Neuronal stem cell (in vitro differentiated cells): Measurements from ENCODE around the gene TMEM132C.

Experiments used
- DNase-seq: peaks from one replicate; pipeline ENCODE4 v3.0.0-alpha.2; 2013; ENCODE audit warnings: low spot score
- H2AFZ ChIP-seq: one replicate; pipeline ENCODE4 v1.6.1; 2013; ENCODE audit warnings: mild to moderate bottlenecking, low read length, inconsistent platforms
- H2AK5ac ChIP-seq: 2 replicates; pipeline ENCODE4 v1.6.1; 2013; ENCODE audit warnings: low read depth, mild to moderate bottlenecking, inconsistent platforms, low read length, moderate library complexity, mixed read lengths
- H2BK120ac ChIP-seq: 2 replicates; pipeline ENCODE4 v1.6.1; 2013; ENCODE audit warnings: low read depth, mild to moderate bottlenecking, inconsistent platforms, low read length, moderate library complexity, mixed read lengths
- H2BK12ac ChIP-seq: one replicate; pipeline ENCODE4 v1.6.1; 2013; ENCODE audit warnings: low read length, inconsistent platforms
- H2BK15ac ChIP-seq: 2 replicates; pipeline ENCODE4 v1.6.1; 2013; ENCODE audit warnings: mild to moderate bottlenecking, low read length, inconsistent platforms, mixed read lengths
- H2BK5ac ChIP-seq: one replicate; pipeline ENCODE4 v1.6.1; 2013; ENCODE audit warnings: inconsistent platforms, mild to moderate bottlenecking, low read length, moderate library complexity
- H3K14ac ChIP-seq: one replicate; pipeline ENCODE4 v1.6.1; 2013; ENCODE audit warnings: low read length, inconsistent platforms
- H3K18ac ChIP-seq: 2 replicates; pipeline ENCODE4 v1.6.1; 2013; ENCODE audit warnings: low read length, inconsistent platforms
- H3K23ac ChIP-seq: 2 replicates; pipeline ENCODE4 v1.6.1; 2013; ENCODE audit warnings: low read depth, mild to moderate bottlenecking, mixed read lengths, low read length, inconsistent platforms; ENCODE audit not compliant: poor library complexity
- H3K27ac ChIP-seq: replicated peaks from 3 replicates; pipeline ENCODE4 v1.5.1; 2013; ENCODE audit warnings: low read length, inconsistent platforms
- H3K27me3 ChIP-seq, 3 experiments: 2 replicates each; pipeline ENCODE4 v1.6.1; 2013; ENCODE audit warnings: low read length in 3 of 3, mild to moderate bottlenecking in 2 of 3, inconsistent platforms in 1 of 3, low read depth in 1 of 3, mixed read lengths in 1 of 3, moderate library complexity in 1 of 3; ENCODE audit not compliant: control insufficient read depth in 3 of 3, insufficient read depth in 3 of 3
- H3K36me3 ChIP-seq, 2 donors: replicated peaks in 1 of 2; 2 replicates each; pipeline ENCODE4 v1.6.1; 2013; ENCODE audit warnings: low read length in 2 of 2; ENCODE audit not compliant: control insufficient read depth in 2 of 2, insufficient read depth in 2 of 2
- H3K4ac ChIP-seq: 2 replicates; pipeline ENCODE4 v1.6.1; 2013; ENCODE audit warnings: inconsistent platforms, mild to moderate bottlenecking, low read length, moderate library complexity
- H3K4me1 ChIP-seq, 2 donors: 1 replicate in 1 of 2; 2 replicates in 1 of 2; pipeline ENCODE4 v1.6.1; 2013; ENCODE audit warnings: low read length in 2 of 2, low read depth in 1 of 2; ENCODE audit not compliant: control insufficient read depth in 2 of 2, insufficient read depth in 1 of 2
- H3K4me2 ChIP-seq: one replicate; pipeline ENCODE4 v1.6.1; 2013; ENCODE audit warnings: mild to moderate bottlenecking, low read length, inconsistent platforms; ENCODE audit not compliant: insufficient read depth, poor library complexity, severe bottlenecking
- H3K4me3 ChIP-seq, 2 donors: 2 replicates each; pipeline ENCODE4 v1.5.1; 2013; ENCODE audit warnings: low read length in 2 of 2, mild to moderate bottlenecking in 2 of 2, inconsistent platforms in 1 of 2, moderate library complexity in 1 of 2
- H3K79me1 ChIP-seq: one replicate; pipeline ENCODE4 v1.6.1; 2013; ENCODE audit warnings: low read depth, mild to moderate bottlenecking, inconsistent platforms, low read length, moderate library complexity
- H3K9ac ChIP-seq: one replicate; pipeline ENCODE4 v1.6.1; 2013; ENCODE audit warnings: mild to moderate bottlenecking, low read depth, low read length, inconsistent platforms; ENCODE audit not compliant: poor library complexity
- H3K9me3 ChIP-seq, 2 donors: replicated peaks in 1 of 2; 2 replicates each; pipeline versions ENCODE3 to v1.6.1; 2013; ENCODE audit warnings: low read length in 2 of 2, mild to moderate bottlenecking in 2 of 2, inconsistent platforms in 1 of 2, low read depth in 1 of 2, mixed read lengths in 1 of 2, moderate library complexity in 1 of 2; ENCODE audit not compliant: control insufficient read depth in 2 of 2, insufficient read depth in 1 of 2
- H4K8ac ChIP-seq: one replicate; pipeline ENCODE4 v1.6.1; 2013; ENCODE audit warnings: low read depth, mild to moderate bottlenecking, inconsistent platforms, low read length, moderate library complexity
- H4K91ac ChIP-seq: one replicate; pipeline ENCODE4 v1.6.1; 2013; ENCODE audit warnings: low read length, low read depth, mild to moderate bottlenecking, inconsistent platforms; ENCODE audit not compliant: poor library complexity
- WGBS, 2 donors: extraction: QIAGEN DNeasy Blood & Tissue Kit; methylation state at CpG; one replicate each; pipeline ENCODE4 v1.1.7; 2013; ENCODE audit warnings: missing lambda C conversion rate in 2 of 2, mixed read lengths in 1 of 2; ENCODE audit not compliant: insufficient read length in 2 of 2, insufficient replicate concordance in 1 of 2; ENCODE audit errors: extremely low coverage in 2 of 2; 5-methylcytosine and 5-hydroxymethylcytosine counted together

TMEM132C gene

GRCh38 chr12:128459067-128459466 lies 192.1 kb downstream of the TMEM132C start:
- Histone ChIP-seq H4K8ac (no peak overlapping the region), H3K79me1 (no peaks in the 10 kb centered on the region), H4K91ac (no peak overlapping the region), H2BK15ac (no peak overlapping the region), H2AFZ (no peak overlapping the region), H3K23ac (no peak overlapping the region), H3K9me3 (peaks cover 0 to 2% of the 10 kb centered on the region in 2 donors), H2AK5ac (no peak overlapping the region), H2BK12ac (no peak overlapping the region), H3K9ac (no peak overlapping the region), H3K27ac (no peak overlapping the region), H3K4ac (no peak overlapping the region), H3K4me2 (no peak overlapping the region), H3K4me1 (peaks cover 0 to 10% of the 10 kb centered on the region in 2 donors), H3K36me3 (peaks cover 0 to 3% of the 10 kb centered on the region in 2 donors), H2BK5ac (no peak overlapping the region), H3K4me3 (no peak overlapping the region), H3K18ac (no peak overlapping the region), H2BK120ac (no peak overlapping the region), H3K14ac (no peak overlapping the region), H3K27me3 (no peaks in the 10 kb centered on the region)
- DNase-seq = no peak
- WGBS, 2 donors = no CpG with 5 or more reads among the region's 1 CpG

- Histone ChIP-seq H2BK15ac (no peak overlapping the region), H4K91ac (no peak overlapping the region), H3K23ac (no peak overlapping the region), H3K14ac (no peak overlapping the region), H3K4me2 (no peak overlapping the region), H3K79me1 (no peaks in the 10 kb centered on the region), H3K36me3 (peaks cover 0 to 8% of the 10 kb centered on the region in 2 donors), H3K27ac (no peak overlapping the region), H3K18ac (no peak overlapping the region), H2AK5ac (no peak overlapping the region), H3K4me3 (no peak overlapping the region), H3K4ac (no peak overlapping the region), H4K8ac (no peak overlapping the region), H3K9me3 (peaks cover 0 to 2% of the 10 kb centered on the region in 2 donors), H2AFZ (no peak overlapping the region), H3K27me3 (no peaks in the 10 kb centered on the region), H3K4me1 (peaks cover 0 to 5% of the 10 kb centered on the region in 2 donors), H2BK12ac (no peak overlapping the region), H2BK5ac (no peak overlapping the region), H3K9ac (no peak overlapping the region), H2BK120ac (no peak overlapping the region)
- no CpG with 5 or more reads among the region's 4 CpGs for WGBS, 2 donors
- DNase-seq = no peak
These were observed 196.9 kb downstream of the TMEM132C start for GRCh38 chr12:128463881-128464280.

GRCh38 chr12:128467882-128468281 lies 200.9 kb downstream of the TMEM132C start:
- no CpG with 5 or more reads among the region's 9 CpGs for WGBS, 2 donors
- Histone ChIP-seq H2BK12ac (no peak overlapping the region), H4K8ac (no peak overlapping the region), H3K36me3 (peaks cover 0 to 8% of the 10 kb centered on the region in 2 donors), H2AK5ac (no peak overlapping the region), H2BK5ac (no peak overlapping the region), H3K4me1 (no peaks in the 10 kb centered on the region), H3K23ac (no peak overlapping the region), H3K27ac (no peak overlapping the region), H3K27me3 (no peaks in the 10 kb centered on the region), H2BK120ac (no peak overlapping the region), H2AFZ (no peak overlapping the region), H3K18ac (no peak overlapping the region), H3K4me2 (no peak overlapping the region), H3K14ac (no peak overlapping the region), H4K91ac (no peak overlapping the region), H3K4me3 (no peak overlapping the region), H3K9ac (no peak overlapping the region), H2BK15ac (no peak overlapping the region), H3K4ac (no peak overlapping the region), H3K9me3 (no peaks in the 10 kb centered on the region), H3K79me1 (no peaks in the 10 kb centered on the region)
- no peak for DNase-seq

- H2AFZ ChIP-seq = no peak overlapping the region
- peaks cover 0 to 3% of the 10 kb centered on the region in 2 donors for H3K9me3 ChIP-seq
- no peaks in the 10 kb centered on the region for H3K27me3 ChIP-seq
- H2BK15ac ChIP-seq = no peak overlapping the region
- no peak overlapping the region for H3K27ac ChIP-seq
- H3K18ac ChIP-seq = no peak overlapping the region
- H2AK5ac ChIP-seq = no peak overlapping the region
- no peak overlapping the region for H2BK5ac ChIP-seq
- H3K14ac ChIP-seq = no peak overlapping the region
- no peak overlapping the region for H3K9ac ChIP-seq
- H4K91ac ChIP-seq = no peak overlapping the region
- no peak overlapping the region for H4K8ac ChIP-seq
- no peak for DNase-seq
- no peak overlapping the region for H3K4me2 ChIP-seq
- H2BK120ac ChIP-seq = no peak overlapping the region
- peaks cover 0 to 8% of the 10 kb centered on the region in 2 donors for H3K36me3 ChIP-seq
- WGBS, 2 donors = no CpG with 5 or more reads among the region's 4 CpGs
- no peak overlapping the region for H3K4me3 ChIP-seq
- H3K23ac ChIP-seq = no peak overlapping the region
- no peak overlapping the region for H2BK12ac ChIP-seq
- H3K4me1 ChIP-seq = no peaks in the 10 kb centered on the region
- H3K4ac ChIP-seq = no peak overlapping the region
- no peaks in the 10 kb centered on the region for H3K79me1 ChIP-seq
These were observed 202.0 kb downstream of the TMEM132C start for GRCh38 chr12:128468926-128469325.
